ENCODE data around the gene LRRC27. TPM values are rescaled to one million over a fixed set of nuclear protein-coding genes. Genes with fewer than 3 reads are reported as not detected.
"Not testable (repeated sequence)": the region's sequence is repeated elsewhere in the genome, so short reads cannot be mapped to it uniquely, and the experiment has no call there.

The LRRC27 gene
- total and polyA plus RNA-seq, 2 experiments from 2014 or later: 19.0 to 21.8 TPM

DNA sequence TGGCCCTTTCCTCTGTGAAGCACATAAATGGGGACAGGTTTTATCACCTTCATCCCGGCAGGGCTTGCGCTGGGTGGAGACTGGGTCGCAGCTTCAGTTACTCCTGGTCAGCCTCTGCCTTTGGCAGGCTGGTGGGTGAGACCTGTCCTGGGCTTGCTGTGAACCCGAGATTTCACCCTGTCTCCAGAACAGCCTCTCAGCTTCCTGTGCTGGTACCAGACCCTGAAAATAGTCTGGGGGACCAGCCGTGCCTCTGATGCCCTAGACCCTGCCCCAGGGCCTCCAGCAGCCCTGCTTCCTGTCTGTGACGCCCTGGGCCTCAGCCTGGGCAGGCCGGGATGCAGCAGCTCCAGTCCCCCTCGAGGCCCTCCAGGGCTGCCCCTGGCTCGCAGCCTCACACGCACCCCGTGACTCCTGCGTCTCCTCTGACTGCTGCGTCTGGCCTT lies 51.8 kb downstream of the LRRC27 start:
- Histone ChIP-seq H3K4me3 (no peak overlapping the region), H3K36me3 (no peaks in the 10 kb centered on the region), H3K4me1 (ENCODE audit: low read depth) (peaks cover 3% of the 10 kb centered on the region), H3K27ac (no peak overlapping the region), H3K27me3 (no peaks in the 10 kb centered on the region), H3K9me3 (ENCODE audit: low read depth) (no peaks in the 10 kb centered on the region)
- TF ChIP-seq CTCF (IDR thresholded peaks at IDR 0.05; ENCODE audit: low read depth, low read length): no peak
- DNase-seq (ENCODE audit: low read depth in 1 of 2, low spot score in 1 of 2): no peak

DNA sequence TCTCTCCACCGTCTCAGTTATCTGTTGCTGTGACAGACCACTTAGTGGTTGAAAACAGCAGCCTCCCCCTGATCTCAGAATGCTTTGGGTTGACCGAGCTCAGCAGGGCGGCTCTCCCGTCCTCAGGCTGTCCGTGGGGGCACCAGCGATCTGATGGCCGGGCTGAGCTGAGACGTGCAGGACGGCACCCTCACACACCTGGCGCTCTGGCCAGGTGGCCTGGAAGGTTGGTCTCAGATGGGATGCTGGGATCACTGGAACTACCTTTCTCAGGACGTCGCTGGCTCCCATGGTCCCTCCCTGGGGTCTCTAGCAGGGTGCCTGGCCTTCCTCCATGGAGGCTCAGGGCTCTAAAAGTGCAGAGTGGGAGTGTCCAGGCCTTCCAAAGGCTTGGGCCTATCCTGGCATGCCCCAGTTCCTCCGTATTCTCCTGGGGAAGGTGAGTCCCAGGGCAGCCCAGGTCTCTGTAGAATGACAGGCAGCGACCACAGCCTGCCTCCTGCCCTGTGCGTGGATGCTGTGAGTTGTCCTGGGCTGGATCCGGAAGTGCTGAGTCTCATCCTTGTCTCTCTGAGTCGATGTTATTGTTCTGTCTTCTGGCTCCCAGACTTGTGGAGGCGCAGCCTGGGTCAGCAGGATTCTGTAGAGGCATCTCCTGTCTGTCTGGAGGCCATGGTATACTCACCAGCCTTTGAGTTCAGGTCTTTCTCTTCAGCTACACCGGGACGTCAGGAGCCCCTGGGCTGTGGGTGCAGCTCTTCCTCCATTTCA lies 52.8 kb downstream of the LRRC27 start:
- DNase-seq (ENCODE audit: low read depth in 1 of 2, low spot score in 1 of 2): no peak
- Histone ChIP-seq H3K4me1 (ENCODE audit: low read depth) (peaks cover 12% of the 10 kb centered on the region), H3K9me3 (ENCODE audit: low read depth) (no peaks in the 10 kb centered on the region), H3K36me3 (no peaks in the 10 kb centered on the region), H3K27ac (no peak overlapping the region), H3K27me3 (no peaks in the 10 kb centered on the region), H3K4me3 (no peak overlapping the region)
- no peak for TF ChIP-seq CTCF (IDR thresholded peaks at IDR 0.05; ENCODE audit: low read depth, low read length)

- Histone ChIP-seq H3K27ac (no peak overlapping the region), H3K27me3 (no peaks in the 10 kb centered on the region), H3K9me3 (ENCODE audit: low read depth) (no peaks in the 10 kb centered on the region), H3K36me3 (no peaks in the 10 kb centered on the region), H3K4me1 (ENCODE audit: low read depth) (peaks cover 12% of the 10 kb centered on the region), H3K4me3 (no peak overlapping the region)
- DNase-seq (ENCODE audit: low read depth in 1 of 2, low spot score in 1 of 2): no peak
- TF ChIP-seq CTCF (IDR thresholded peaks at IDR 0.05; ENCODE audit: low read depth, low read length): no peak
Observed at GRCh38 chr10:132385389-132385667, 53.3 kb downstream of the LRRC27 start.

GRCh38 chr10:132385721-132386418 lies 53.9 kb downstream of the LRRC27 start:
- Histone ChIP-seq H3K4me3 (no peak overlapping the region), H3K27me3 (no peaks in the 10 kb centered on the region), H3K36me3 (no peaks in the 10 kb centered on the region), H3K27ac (no peak overlapping the region), H3K9me3 (ENCODE audit: low read depth) (no peaks in the 10 kb centered on the region), H3K4me1 (ENCODE audit: low read depth) (peaks cover 18% of the 10 kb centered on the region)
- no peak for DNase-seq (ENCODE audit: low read depth in 1 of 2, low spot score in 1 of 2)
- no peak for TF ChIP-seq CTCF (IDR thresholded peaks at IDR 0.05; ENCODE audit: low read depth, low read length)

DNA sequence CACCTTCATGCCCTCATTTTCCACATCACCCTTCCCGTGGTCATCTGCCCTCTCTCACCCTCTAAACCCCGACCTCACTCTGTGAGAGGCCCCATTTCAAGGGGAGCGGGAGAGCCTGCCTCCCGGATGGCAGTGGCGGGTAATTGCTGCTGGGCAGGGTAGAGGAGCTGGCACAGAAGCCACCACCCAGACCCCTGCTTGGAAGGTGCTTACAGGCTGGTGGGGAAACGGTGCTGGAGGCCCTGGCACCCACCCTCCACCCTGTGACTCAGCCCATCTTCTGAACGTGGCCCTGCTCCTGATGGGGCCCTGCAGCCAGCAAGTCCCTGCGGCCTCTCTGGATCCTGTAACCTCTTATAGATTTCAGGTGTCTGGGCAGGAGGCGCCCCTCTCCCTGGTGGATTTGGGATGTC lies 54.4 kb downstream of the LRRC27 start:
- Histone ChIP-seq H3K36me3 (no peaks in the 10 kb centered on the region), H3K4me1 (ENCODE audit: low read depth) (peaks cover 23% of the 10 kb centered on the region), H3K9me3 (ENCODE audit: low read depth) (no peaks in the 10 kb centered on the region), H3K27ac (no peak overlapping the region), H3K4me3 (no peak overlapping the region), H3K27me3 (no peaks in the 10 kb centered on the region)
- no peak for TF ChIP-seq CTCF (IDR thresholded peaks at IDR 0.05; ENCODE audit: low read depth, low read length)
- DNase-seq (ENCODE audit: low read depth in 1 of 2, low spot score in 1 of 2): no peak

DNA sequence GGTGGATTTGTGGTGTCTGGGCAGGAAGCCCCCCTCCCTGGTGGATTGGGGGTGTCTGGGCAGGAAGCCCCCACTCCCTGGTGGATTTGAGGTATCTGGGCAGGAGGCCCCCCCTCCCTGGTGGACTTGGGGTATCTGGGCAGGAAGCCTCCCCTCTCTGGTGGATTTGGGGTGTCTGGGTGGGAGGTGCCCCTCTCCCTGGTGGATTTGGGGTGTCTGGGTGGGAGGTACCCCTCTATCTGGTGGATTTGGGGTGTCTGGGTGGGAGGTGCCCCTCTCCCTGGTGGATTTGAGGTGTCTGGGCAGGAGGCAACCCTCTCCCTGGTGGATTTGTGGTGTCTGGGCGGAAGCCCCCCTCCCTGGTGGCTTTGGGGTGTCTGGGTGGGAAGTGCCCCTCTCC lies 54.9 kb downstream of the LRRC27 start:
- not testable (repeated sequence) for DNase-seq (ENCODE audit: low read depth in 1 of 2, low spot score in 1 of 2); H3K27ac ChIP-seq; H3K27me3 ChIP-seq; H3K4me3 ChIP-seq; H3K9me3 ChIP-seq (ENCODE audit: low read depth); H3K36me3 ChIP-seq
- H3K4me1 ChIP-seq (ENCODE audit: low read depth): peaks cover 25% of the 10 kb centered on the region

Measured in cardiac muscle cell (in vitro differentiated cells and primary cell).